Liver (tissue), 9 donors: ENCODE measurements around the gene EPB41L2. TPM values are rescaled to one million over a fixed set of nuclear protein-coding genes. Genes with fewer than 3 reads are reported as not detected.

Source experiments
- DNase-seq: peaks from one replicate; pipeline ENCODE4 v3.0.0-alpha.2; 2017; ENCODE audit warnings: low spot score
- H3K27ac ChIP-seq, 2 donors: one replicate each; pipeline ENCODE4 v1.7.0; 2013; ENCODE audit warnings: inconsistent platforms in 2 of 2, low read length in 2 of 2, control low read depth in 1 of 2, low read depth in 1 of 2, mild to moderate bottlenecking in 1 of 2
- H3K27me3 ChIP-seq, 4 donors: one replicate each; pipeline versions ENCODE4 v1.6.1 to v1.7.0; 2013; ENCODE audit warnings: low read length in 3 of 4, inconsistent platforms in 1 of 4, mild to moderate bottlenecking in 1 of 4, moderate library complexity in 1 of 4; ENCODE audit not compliant: control insufficient read depth in 4 of 4, insufficient read depth in 4 of 4
- H3K36me3 ChIP-seq, 4 donors: one replicate each; pipeline versions ENCODE4 v1.6.1 to v1.7.0; 2013; ENCODE audit warnings: low read length in 3 of 4, mild to moderate bottlenecking in 3 of 4, low read depth in 1 of 4, moderate library complexity in 1 of 4; ENCODE audit not compliant: control insufficient read depth in 4 of 4, insufficient read depth in 3 of 4
- H3K4me1 ChIP-seq, 4 donors: one replicate each; pipeline versions ENCODE4 v1.6.1 to v1.7.0; 2013; ENCODE audit warnings: low read length in 3 of 4, mild to moderate bottlenecking in 3 of 4, moderate library complexity in 1 of 4; ENCODE audit not compliant: control insufficient read depth in 4 of 4, insufficient read depth in 4 of 4
- H3K4me3 ChIP-seq, 3 donors: one replicate each; pipeline versions ENCODE4 v1.6.1 to v1.7.0; 2013; ENCODE audit warnings: low read length in 3 of 3, control low read depth in 1 of 3, low read depth in 1 of 3, mild to moderate bottlenecking in 1 of 3
- H3K9ac ChIP-seq, 2 donors: one replicate each; pipeline ENCODE4 v1.7.0; 2013; ENCODE audit warnings: low read length in 2 of 2, mild to moderate bottlenecking in 2 of 2, moderate library complexity in 2 of 2, control low read depth in 1 of 2, low read depth in 1 of 2
- H3K9me3 ChIP-seq, 4 donors: one replicate each; pipeline versions ENCODE4 v1.6.1 to v1.7.0; 2013; ENCODE audit warnings: low read length in 3 of 4; ENCODE audit not compliant: control insufficient read depth in 4 of 4
- EGR1 ChIP-seq, 2 donors: IDR thresholded peaks; 2 replicates each; pipeline ENCODE4 v1.6.1; 2016 to 2018; ENCODE audit warnings: antibody characterized with exemption in 2 of 2, low read depth in 2 of 2
- FOXA1 ChIP-seq: IDR thresholded peaks from 2 replicates; pipeline ENCODE4 v1.6.1; 2016; ENCODE audit warnings: antibody characterized with exemption
- FOXA2 ChIP-seq: IDR thresholded peaks from 2 replicates; pipeline ENCODE4 v1.6.1; 2016; ENCODE audit warnings: antibody characterized with exemption
- JUND ChIP-seq, 2 donors: IDR thresholded peaks; 2 replicates each; pipeline ENCODE4 v1.6.1; 2016; ENCODE audit warnings: antibody characterized with exemption in 2 of 2
- NR2F2 ChIP-seq: IDR thresholded peaks from 2 replicates; pipeline ENCODE4 v1.6.1; 2016; ENCODE audit warnings: antibody characterized with exemption
- RAD21 ChIP-seq, 2 donors: IDR thresholded peaks; 2 replicates each; pipeline ENCODE4 v1.6.1; 2016; ENCODE audit warnings: antibody characterized with exemption in 2 of 2, mild to moderate bottlenecking in 2 of 2
- RXRA ChIP-seq, 2 donors: IDR thresholded peaks; 2 replicates each; pipeline ENCODE4 v1.6.1; 2017 to 2018; ENCODE audit warnings: antibody characterized with exemption in 2 of 2, mild to moderate bottlenecking in 1 of 2
- SP1 ChIP-seq: IDR thresholded peaks from 2 replicates; pipeline ENCODE4 v1.6.1; 2018; ENCODE audit warnings: antibody characterized with exemption, mild to moderate bottlenecking
- TAF1 ChIP-seq: conservative IDR thresholded peaks from 2 replicates; pipeline ENCODE4 v1.6.1; 2016; ENCODE audit warnings: antibody characterized with exemption, mild to moderate bottlenecking
- WGBS: extraction: QIAGEN DNeasy Blood & Tissue Kit; methylation state at CpG from one replicate; pipeline ENCODE4 v1.1.7; 2013; 5-methylcytosine and 5-hydroxymethylcytosine counted together
- polyA plus RNA-seq, 2 donors: library from polyadenylated mRNA; stranded (reverse) in 1 of 2; unstranded in 1 of 2; fragments of 200-250 nt in 1 of 2; fragments of >200 nt in 1 of 2; fragmentation: Nextera tagmentation in 1 of 2; extraction: Ambion mirVana in 1 of 2; gene quantifications; one replicate each; pipeline versions ENCODE4 v1.2.1 to v1.2.3, GENCODE V29; 2013 to 2015
- total RNA-seq, 2 donors: library from RNA; depleted of rRNA; stranded (reverse); fragments of >200 nt; gene quantifications; one replicate each; pipeline ENCODE4 v1.2.3, GENCODE V29; 2014
- TF ChIP-seq, protein P1 (sequence below): fragments of 150-350 bp; IDR thresholded peaks from 2 replicates; pipeline ENCODE4 v1.5.1; 2017; ENCODE audit warnings: improper control_type of control experiment, low read depth, low read length; ENCODE audit not compliant: missing input control
- TF ChIP-seq, protein P2 (sequence below): IDR thresholded peaks from 2 replicates; pipeline ENCODE4 v1.6.1; 2016; ENCODE audit warnings: antibody characterized with exemption, mild to moderate bottlenecking
- TF ChIP-seq, protein P3 (sequence below): IDR thresholded peaks from 2 replicates; pipeline ENCODE4 v1.6.1; 2016; ENCODE audit warnings: antibody characterized with exemption
- TF ChIP-seq, protein P4 (sequence below): IDR thresholded peaks from 2 replicates; pipeline ENCODE4 v1.6.1; 2016; ENCODE audit warnings: antibody characterized with exemption
- TF ChIP-seq, protein P5 (sequence below): IDR thresholded peaks from 2 replicates; pipeline ENCODE4 v1.6.1; 2016; ENCODE audit warnings: antibody characterized with exemption
- donor health status: healthy.
- donor health status: healthy.
- donor health status: healthy.
- donor health status: healthy.
- donor health status: healthy.

EPB41L2 gene
- total and polyA plus RNA-seq, 4 donors: 10.0 to 43.3 (median 18.7) TPM

DNA sequence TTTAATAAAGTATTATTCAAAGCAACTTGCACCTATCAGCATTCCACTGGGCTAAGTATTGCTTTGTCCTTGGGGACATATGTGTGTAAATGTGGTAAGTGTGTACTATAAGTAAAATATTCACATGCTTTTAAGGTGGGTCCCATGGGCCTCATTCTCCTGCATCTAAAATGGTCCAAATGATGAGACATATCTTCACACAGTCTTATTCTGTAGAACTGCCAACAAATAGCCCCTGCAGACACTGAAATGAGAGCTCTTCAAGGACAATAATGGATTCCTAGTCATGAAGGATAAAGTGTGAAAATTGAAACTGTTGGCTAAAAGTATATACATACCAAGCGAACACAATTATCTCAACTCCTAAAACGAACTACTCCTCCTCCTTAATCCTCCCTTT, 154.1 kb downstream of the EPB41L2 start:
- 96% methylated on average over 2 of the region's 2 CpGs for WGBS
- H3K4me3 ChIP-seq: no peak overlapping the region

DNA sequence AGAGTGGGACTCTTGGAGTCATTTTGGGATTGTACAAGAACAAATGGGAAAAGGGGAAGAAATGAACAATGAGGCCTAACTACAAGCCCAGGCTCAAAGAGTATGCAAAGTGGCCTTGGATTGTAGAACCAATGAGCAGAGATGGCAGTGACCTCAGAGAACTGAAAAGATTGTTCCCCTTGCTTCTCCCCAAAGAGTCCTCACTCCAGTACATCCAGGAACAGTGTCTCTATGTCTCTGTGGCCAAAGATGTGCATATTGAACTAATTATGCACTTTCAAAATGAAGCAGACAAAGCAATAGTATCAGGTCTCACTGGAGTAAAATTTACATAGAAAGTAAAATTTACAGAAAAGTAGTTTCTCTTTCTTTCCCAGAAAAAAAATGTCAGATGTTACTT, 154.9 kb downstream of the EPB41L2 start:
- no peaks in the 10 kb centered on the region for H3K27me3 ChIP-seq

More for the DNA sequence above, 154.1 kb downstream of the EPB41L2 start:
- no peak for TF ChIP-seq FOXA2
- TF ChIP-seq, protein P1, sequence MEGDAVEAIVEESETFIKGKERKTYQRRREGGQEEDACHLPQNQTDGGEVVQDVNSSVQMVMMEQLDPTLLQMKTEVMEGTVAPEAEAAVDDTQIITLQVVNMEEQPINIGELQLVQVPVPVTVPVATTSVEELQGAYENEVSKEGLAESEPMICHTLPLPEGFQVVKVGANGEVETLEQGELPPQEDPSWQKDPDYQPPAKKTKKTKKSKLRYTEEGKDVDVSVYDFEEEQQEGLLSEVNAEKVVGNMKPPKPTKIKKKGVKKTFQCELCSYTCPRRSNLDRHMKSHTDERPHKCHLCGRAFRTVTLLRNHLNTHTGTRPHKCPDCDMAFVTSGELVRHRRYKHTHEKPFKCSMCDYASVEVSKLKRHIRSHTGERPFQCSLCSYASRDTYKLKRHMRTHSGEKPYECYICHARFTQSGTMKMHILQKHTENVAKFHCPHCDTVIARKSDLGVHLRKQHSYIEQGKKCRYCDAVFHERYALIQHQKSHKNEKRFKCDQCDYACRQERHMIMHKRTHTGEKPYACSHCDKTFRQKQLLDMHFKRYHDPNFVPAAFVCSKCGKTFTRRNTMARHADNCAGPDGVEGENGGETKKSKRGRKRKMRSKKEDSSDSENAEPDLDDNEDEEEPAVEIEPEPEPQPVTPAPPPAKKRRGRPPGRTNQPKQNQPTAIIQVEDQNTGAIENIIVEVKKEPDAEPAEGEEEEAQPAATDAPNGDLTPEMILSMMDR: no peak
- no peak for TF ChIP-seq FOXA1
- Histone ChIP-seq H3K9me3 (no peaks in the 10 kb centered on the region), H3K27me3 (no peaks in the 10 kb centered on the region), H3K36me3 (no peaks in the 10 kb centered on the region), H3K9ac (no peak overlapping the region), H3K4me1 (peaks cover 0 to 5% (median 1%) of the 10 kb centered on the region in 4 donors), H3K27ac (no peak overlapping the region)
- DNase-seq: no peak

More for the DNA sequence above, 154.9 kb downstream of the EPB41L2 start:
- H3K9me3 ChIP-seq: no peaks in the 10 kb centered on the region
- no peaks in the 10 kb centered on the region for H3K36me3 ChIP-seq
- H3K4me1 ChIP-seq: peaks cover 0 to 5% (median 1%) of the 10 kb centered on the region in 4 donors
- H3K9ac ChIP-seq: no peak overlapping the region
- H3K4me3 ChIP-seq: no peak overlapping the region
- no peak overlapping the region for H3K27ac ChIP-seq
- DNase-seq: no peak
- TF ChIP-seq, protein P2, sequence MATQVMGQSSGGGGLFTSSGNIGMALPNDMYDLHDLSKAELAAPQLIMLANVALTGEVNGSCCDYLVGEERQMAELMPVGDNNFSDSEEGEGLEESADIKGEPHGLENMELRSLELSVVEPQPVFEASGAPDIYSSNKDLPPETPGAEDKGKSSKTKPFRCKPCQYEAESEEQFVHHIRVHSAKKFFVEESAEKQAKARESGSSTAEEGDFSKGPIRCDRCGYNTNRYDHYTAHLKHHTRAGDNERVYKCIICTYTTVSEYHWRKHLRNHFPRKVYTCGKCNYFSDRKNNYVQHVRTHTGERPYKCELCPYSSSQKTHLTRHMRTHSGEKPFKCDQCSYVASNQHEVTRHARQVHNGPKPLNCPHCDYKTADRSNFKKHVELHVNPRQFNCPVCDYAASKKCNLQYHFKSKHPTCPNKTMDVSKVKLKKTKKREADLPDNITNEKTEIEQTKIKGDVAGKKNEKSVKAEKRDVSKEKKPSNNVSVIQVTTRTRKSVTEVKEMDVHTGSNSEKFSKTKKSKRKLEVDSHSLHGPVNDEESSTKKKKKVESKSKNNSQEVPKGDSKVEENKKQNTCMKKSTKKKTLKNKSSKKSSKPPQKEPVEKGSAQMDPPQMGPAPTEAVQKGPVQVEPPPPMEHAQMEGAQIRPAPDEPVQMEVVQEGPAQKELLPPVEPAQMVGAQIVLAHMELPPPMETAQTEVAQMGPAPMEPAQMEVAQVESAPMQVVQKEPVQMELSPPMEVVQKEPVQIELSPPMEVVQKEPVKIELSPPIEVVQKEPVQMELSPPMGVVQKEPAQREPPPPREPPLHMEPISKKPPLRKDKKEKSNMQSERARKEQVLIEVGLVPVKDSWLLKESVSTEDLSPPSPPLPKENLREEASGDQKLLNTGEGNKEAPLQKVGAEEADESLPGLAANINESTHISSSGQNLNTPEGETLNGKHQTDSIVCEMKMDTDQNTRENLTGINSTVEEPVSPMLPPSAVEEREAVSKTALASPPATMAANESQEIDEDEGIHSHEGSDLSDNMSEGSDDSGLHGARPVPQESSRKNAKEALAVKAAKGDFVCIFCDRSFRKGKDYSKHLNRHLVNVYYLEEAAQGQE: no peak
- no peak for TF ChIP-seq NR2F2
- TF ChIP-seq RXRA (IDR thresholded peaks at IDR 0.05): no peak
- TF ChIP-seq SP1: no peak
- no peak for TF ChIP-seq EGR1 (IDR thresholded peaks at IDR 0.05; ENCODE audit: low read depth in 2 of 2)
- TF ChIP-seq, protein P3, sequence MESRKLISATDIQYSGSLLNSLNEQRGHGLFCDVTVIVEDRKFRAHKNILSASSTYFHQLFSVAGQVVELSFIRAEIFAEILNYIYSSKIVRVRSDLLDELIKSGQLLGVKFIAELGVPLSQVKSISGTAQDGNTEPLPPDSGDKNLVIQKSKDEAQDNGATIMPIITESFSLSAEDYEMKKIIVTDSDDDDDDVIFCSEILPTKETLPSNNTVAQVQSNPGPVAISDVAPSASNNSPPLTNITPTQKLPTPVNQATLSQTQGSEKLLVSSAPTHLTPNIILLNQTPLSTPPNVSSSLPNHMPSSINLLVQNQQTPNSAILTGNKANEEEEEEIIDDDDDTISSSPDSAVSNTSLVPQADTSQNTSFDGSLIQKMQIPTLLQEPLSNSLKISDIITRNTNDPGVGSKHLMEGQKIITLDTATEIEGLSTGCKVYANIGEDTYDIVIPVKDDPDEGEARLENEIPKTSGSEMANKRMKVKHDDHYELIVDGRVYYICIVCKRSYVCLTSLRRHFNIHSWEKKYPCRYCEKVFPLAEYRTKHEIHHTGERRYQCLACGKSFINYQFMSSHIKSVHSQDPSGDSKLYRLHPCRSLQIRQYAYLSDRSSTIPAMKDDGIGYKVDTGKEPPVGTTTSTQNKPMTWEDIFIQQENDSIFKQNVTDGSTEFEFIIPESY: no peak
- no peak for TF ChIP-seq JUND (IDR thresholded peaks at IDR 0.05)
- no peak for TF ChIP-seq RAD21 (IDR thresholded peaks at IDR 0.05)
- TF ChIP-seq, protein P4, sequence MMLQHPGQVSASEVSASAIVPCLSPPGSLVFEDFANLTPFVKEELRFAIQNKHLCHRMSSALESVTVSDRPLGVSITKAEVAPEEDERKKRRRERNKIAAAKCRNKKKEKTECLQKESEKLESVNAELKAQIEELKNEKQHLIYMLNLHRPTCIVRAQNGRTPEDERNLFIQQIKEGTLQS: no peak
- no peak for TF ChIP-seq TAF1
- TF ChIP-seq, protein P5, sequence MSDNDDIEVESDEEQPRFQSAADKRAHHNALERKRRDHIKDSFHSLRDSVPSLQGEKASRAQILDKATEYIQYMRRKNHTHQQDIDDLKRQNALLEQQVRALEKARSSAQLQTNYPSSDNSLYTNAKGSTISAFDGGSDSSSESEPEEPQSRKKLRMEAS: no peak
- TF ChIP-seq FOXA1: no peak
